ENCODE data around the gene BMPR1A.

The BMPR1A gene

GRCh38 chr10:86855513-86855912 lies 99.1 kb downstream of the BMPR1A start:
- TF ChIP-seq CTCF (IDR thresholded peaks at IDR 0.05) (no peak), ZFX (IDR thresholded peaks at IDR 0.05; ENCODE audit: borderline replicate concordance) (no peak)
- H3K27ac ChIP-seq, result no peak overlapping the region

- H3K27ac ChIP-seq, result no peak overlapping the region
- TF ChIP-seq CTCF (IDR thresholded peaks at IDR 0.05) (no peak), ZFX (IDR thresholded peaks at IDR 0.05; ENCODE audit: borderline replicate concordance) (no peak)
Measured at GRCh38 chr10:86856156-86856555, 99.7 kb downstream of the BMPR1A start.

- TF ChIP-seq ZFX (IDR thresholded peaks at IDR 0.05; ENCODE audit: borderline replicate concordance) (no peak), CTCF (IDR thresholded peaks at IDR 0.05) (no peak)
- no peak overlapping the region for H3K27ac ChIP-seq
Measured at GRCh38 chr10:86857128-86857721, 100.8 kb downstream of the BMPR1A start.

- no peak for TF ChIP-seq CTCF (IDR thresholded peaks at IDR 0.05)
- TF ChIP-seq ZFX (IDR thresholded peaks at IDR 0.05; ENCODE audit: borderline replicate concordance), result no peak
- H3K27ac ChIP-seq, result no peak overlapping the region
Measured at GRCh38 chr10:86858011-86858410, 101.6 kb downstream of the BMPR1A start.

GRCh38 chr10:86861351-86861750 lies 104.9 kb downstream of the BMPR1A start:
- no peak for TF ChIP-seq ZFX (IDR thresholded peaks at IDR 0.05; ENCODE audit: borderline replicate concordance)
- TF ChIP-seq CTCF (IDR thresholded peaks at IDR 0.05), result no peak
- H3K27ac ChIP-seq, result no peak overlapping the region

GRCh38 chr10:86862373-86862772 lies 106.0 kb downstream of the BMPR1A start:
- TF ChIP-seq CTCF (IDR thresholded peaks at IDR 0.05) (no peak), ZFX (IDR thresholded peaks at IDR 0.05; ENCODE audit: borderline replicate concordance) (no peak)

GRCh38 chr10:86862786-86863483 lies 106.5 kb downstream of the BMPR1A start:
- H3K27ac ChIP-seq, result no peak overlapping the region
- no peak for TF ChIP-seq CTCF (IDR thresholded peaks at IDR 0.05)
- TF ChIP-seq ZFX (IDR thresholded peaks at IDR 0.05; ENCODE audit: borderline replicate concordance), result no peak

More at GRCh38 chr10:86862373-86862772, 106.0 kb downstream of the BMPR1A start:
- no peak overlapping the region for H3K27ac ChIP-seq
